HG03520 (cell line): Measurements from ENCODE around the gene GLDN.

Experiments
- ATAC-seq: cut with Tn5 transposase; IDR thresholded peaks from one replicate; pipeline ENCODE4 v1.9.1; 2021; ENCODE audit warnings: mild to moderate bottlenecking, moderate library complexity; ENCODE audit not compliant: unreplicated experiment

Gene GLDN

GRCh38 chr15:51341366-51342226 lies at the start of gene GLDN:
GLDN (plus strand) TSS chr15:51341655; CDS start chr15:51341685, 30 bp downstream.
- no peak for ATAC-seq

GRCh38 chr15:51298620-51299019 lies 42.8 kb upstream of the GLDN start:
- ATAC-seq = no peak

GRCh38 chr15:51299187-51300015 lies 42.1 kb upstream of the GLDN start:
- no peak for ATAC-seq

- ATAC-seq = no peak
Measured at GRCh38 chr15:51302480-51302879, 39.0 kb upstream of the GLDN start.

- no peak for ATAC-seq
Measured at GRCh38 chr15:51303462-51303980, 37.9 kb upstream of the GLDN start.

- no peak for ATAC-seq
Measured at GRCh38 chr15:51307325-51307724, 34.1 kb upstream of the GLDN start.

GRCh38 chr15:51307811-51308210 lies 33.6 kb upstream of the GLDN start:
- no peak for ATAC-seq

GRCh38 chr15:51310064-51310463 lies 31.4 kb upstream of the GLDN start:
- no peak for ATAC-seq

- ATAC-seq = no peak
Measured at GRCh38 chr15:51311510-51311909, 29.9 kb upstream of the GLDN start.

- no peak for ATAC-seq
Measured at GRCh38 chr15:51312166-51313073, 29.0 kb upstream of the GLDN start.

GRCh38 chr15:51313074-51313393 lies 28.4 kb upstream of the GLDN start:
- ATAC-seq = no peak

GRCh38 chr15:51313644-51314280 lies 27.7 kb upstream of the GLDN start:
- ATAC-seq = no peak

GRCh38 chr15:51314391-51315337 lies 26.8 kb upstream of the GLDN start:
- ATAC-seq = no peak

- ATAC-seq = no peak
Measured at GRCh38 chr15:51315726-51316125, 25.7 kb upstream of the GLDN start.

GRCh38 chr15:51316636-51317035 lies 24.8 kb upstream of the GLDN start:
- ATAC-seq = no peak

- no peak for ATAC-seq
Measured at GRCh38 chr15:51318382-51319150, 22.9 kb upstream of the GLDN start.

GRCh38 chr15:51319539-51319938 lies 21.9 kb upstream of the GLDN start:
- ATAC-seq = no peak

GRCh38 chr15:51320843-51321242 lies 20.6 kb upstream of the GLDN start:
- ATAC-seq = no peak
